ENCODE results near the gene RNU1-2.
"Not testable (repeated sequence)": the region's sequence is repeated elsewhere in the genome, so short reads cannot be mapped to it uniquely, and the experiment has no call there.

GRCh38 chr1:16912742-16913141 lies 17.0 kb downstream of the RNU1-2 start:
- TF ChIP-seq CTCF (IDR thresholded peaks at IDR 0.05 in 8 of 11, conservative IDR thresholded peaks at IDR 0.05 in 3 of 11); POLR2AphosphoS5 (IDR thresholded peaks at IDR 0.05); POLR2A (IDR thresholded peaks at IDR 0.05): not testable (repeated sequence)
